Sigmoid colon (tissue), 7 donors: ENCODE measurements around the gene TXNDC11. TPM values are rescaled to one million over a fixed set of nuclear protein-coding genes. Genes with fewer than 3 reads are reported as not detected.

Experiments
- DNase-seq: peaks from one replicate; pipeline ENCODE4 v3.0.0-alpha.2; 2019
- H3K27ac ChIP-seq, 4 donors: fragments of 200-600 bp; sonication (generic); one replicate each; pipeline ENCODE4 v1.5.1; 2016 to 2019; ENCODE audit warnings: mild to moderate bottlenecking in 1 of 4
- H3K27me3 ChIP-seq, 3 donors: fragments of 200-600 bp; sonication (generic); one replicate each; pipeline ENCODE4 v1.5.1; 2019; ENCODE audit warnings: mild to moderate bottlenecking in 1 of 3
- H3K36me3 ChIP-seq, 4 donors: fragments of 200-600 bp; sonication (generic); one replicate each; pipeline ENCODE4 v1.5.1; 2016 to 2019
- H3K4me1 ChIP-seq, 4 donors: fragments of 200-600 bp; sonication (generic); one replicate each; pipeline ENCODE4 v1.5.1; 2017 to 2019
- H3K4me3 ChIP-seq, 4 donors: fragments of 200-600 bp; sonication (generic); one replicate each; pipeline ENCODE4 v1.5.1; 2017 to 2019; ENCODE audit warnings: mild to moderate bottlenecking in 2 of 4, moderate library complexity in 1 of 4
- H3K9me3 ChIP-seq, 4 donors: fragments of 200-600 bp in 3 of 4; sonication (generic) in 3 of 4; one replicate each; pipeline versions ENCODE4 v1.5.1 to v1.6.1; 2013 to 2019
- CTCF ChIP-seq, 4 experiments: fragments of 450-650 bp in 3 of 4; fragments of 200-600 bp in 1 of 4; IDR thresholded peaks; one replicate each; pipeline ENCODE4 v1.5.1; 2016 to 2019; ENCODE audit warnings: antibody characterized with exemption in 4 of 4, mild to moderate bottlenecking in 3 of 4, moderate library complexity in 2 of 4
- EP300 ChIP-seq, 4 donors: sonication (generic); formaldehyde crosslinking; IDR thresholded peaks; one replicate each; pipeline ENCODE4 v1.6.1; 2017; ENCODE audit warnings: antibody characterized with exemption in 4 of 4
- POLR2A ChIP-seq, 2 donors: fragments of 450-650 bp; IDR thresholded peaks; one replicate each; pipeline ENCODE4 v1.6.1; 2016; ENCODE audit warnings: antibody characterized with exemption in 2 of 2, mild to moderate bottlenecking in 2 of 2, moderate library complexity in 2 of 2
- POLR2AphosphoS5 ChIP-seq, 4 donors: sonication (generic); formaldehyde crosslinking; IDR thresholded peaks; one replicate each; pipeline ENCODE4 v1.6.1; 2017; ENCODE audit warnings: antibody characterized with exemption in 4 of 4
- WGBS, 2 donors: extraction: QIAGEN DNeasy Blood & Tissue Kit; methylation state at CpG; one replicate each; pipeline ENCODE4 v1.1.7; 2013; 5-methylcytosine and 5-hydroxymethylcytosine counted together
- intact Hi-C: fragments of 100-400 bp; cut with DNase I; formaldehyde crosslinking; loops from one replicate; pipeline ENCODE4 v1.15.1; 2023
- polyA plus RNA-seq, 3 donors: library from polyadenylated mRNA; stranded (reverse); fragments of 200-250 nt; gene quantifications; one replicate each; pipeline ENCODE4 v1.2.3, GENCODE V29; 2013
- total RNA-seq, 4 donors: library from RNA; depleted of rRNA; stranded (reverse); fragments of >200 nt; gene quantifications; one replicate each; pipeline ENCODE4 v1.1.0, GENCODE V29; 2016
- donor health status: healthy with polysubstance abuse.
- donor health status: Bipolar disorder and iron deficiency.
- donor health status: healthy.

Gene TXNDC11
- total and polyA plus RNA-seq, 7 donors = 25.3 to 54.0 (median 34.9) TPM

GRCh38 chr16:11752856-11753255, 10.2 kb upstream of the TXNDC11 start:
- Histone ChIP-seq H3K27ac (no peak overlapping the region), H3K36me3 (peaks cover 13 to 94% (median 62%) of the 10 kb centered on the region in 4 donors), H3K9me3 (no peaks in the 10 kb centered on the region), H3K4me3 (no peak overlapping the region), H3K27me3 (no peaks in the 10 kb centered on the region), H3K4me1 (peaks cover 0 to 3% (median 1%) of the 10 kb centered on the region in 4 donors)
- no peak for TF ChIP-seq POLR2A (IDR thresholded peaks at IDR 0.05)
- TF ChIP-seq POLR2AphosphoS5 (IDR thresholded peaks at IDR 0.05) = no peak
- TF ChIP-seq EP300 (IDR thresholded peaks at IDR 0.05) = no peak
- TF ChIP-seq CTCF (IDR thresholded peaks at IDR 0.05) = no peak
- WGBS, 2 donors = 38 to 72% methylated on average over 3 of the region's 3 CpGs
- DNase-seq = no peak
- intact Hi-C loops = no loop called here

GRCh38 chr16:11750056-11750455, 7.4 kb upstream of the TXNDC11 start:
- H3K27me3 ChIP-seq = no peaks in the 10 kb centered on the region
- H3K27ac ChIP-seq = no peak overlapping the region
- TF ChIP-seq POLR2A (IDR thresholded peaks at IDR 0.05) (no peak), POLR2AphosphoS5 (IDR thresholded peaks at IDR 0.05) (no peak), CTCF (IDR thresholded peaks at IDR 0.05) (no peak), EP300 (IDR thresholded peaks at IDR 0.05) (no peak)
- WGBS, 2 donors = 85 to 93% methylated on average over 7 of the region's 7 CpGs
- intact Hi-C loops = no loop called here
- no peaks in the 10 kb centered on the region for H3K9me3 ChIP-seq
- no peak for DNase-seq
- H3K4me3 ChIP-seq = no peak overlapping the region
- peaks cover 6 to 68% (median 43%) of the 10 kb centered on the region in 4 donors for H3K36me3 ChIP-seq
- no peaks in the 10 kb centered on the region for H3K4me1 ChIP-seq

- Histone ChIP-seq H3K9me3 (no peaks in the 10 kb centered on the region), H3K4me1 (peaks cover 0 to 4% (median 1%) of the 10 kb centered on the region in 4 donors), H3K36me3 (peaks cover 6 to 53% (median 39%) of the 10 kb centered on the region in 4 donors), H3K4me3 (no peak overlapping the region), H3K27me3 (no peaks in the 10 kb centered on the region), H3K27ac (no peak overlapping the region)
- no peak for TF ChIP-seq CTCF (IDR thresholded peaks at IDR 0.05)
- TF ChIP-seq POLR2AphosphoS5 (IDR thresholded peaks at IDR 0.05) = no peak
- TF ChIP-seq EP300 (IDR thresholded peaks at IDR 0.05) = no peak
- intact Hi-C loops = no loop called here
- no peak for DNase-seq
- WGBS, 2 donors = 35 to 79% methylated on average over 13 of the region's 13 CpGs
Observed at GRCh38 chr16:11748404-11749254, 6.0 kb upstream of the TXNDC11 start.

- 18 to 74% methylated on average over 7 of the region's 7 CpGs for WGBS, 2 donors
- Histone ChIP-seq H3K27ac (no peak overlapping the region), H3K9me3 (no peaks in the 10 kb centered on the region), H3K4me1 (peaks cover 0 to 9% (median 4%) of the 10 kb centered on the region in 4 donors), H3K36me3 (peaks cover 6 to 47% (median 33%) of the 10 kb centered on the region in 4 donors), H3K4me3 (no peak overlapping the region), H3K27me3 (no peaks in the 10 kb centered on the region)
- DNase-seq = no peak
- intact Hi-C loops = no loop called here
- no peak for TF ChIP-seq EP300 (IDR thresholded peaks at IDR 0.05)
- TF ChIP-seq CTCF (IDR thresholded peaks at IDR 0.05) = no peak
- TF ChIP-seq POLR2AphosphoS5 (IDR thresholded peaks at IDR 0.05) = no peak
- no peak for TF ChIP-seq POLR2A (IDR thresholded peaks at IDR 0.05)
Observed at GRCh38 chr16:11747949-11748403, 5.3 kb upstream of the TXNDC11 start.
